Ovary (tissue), 9 donors: Measurements from ENCODE around the gene WDR26. TPM values are rescaled to one million over a fixed set of nuclear protein-coding genes. Genes with fewer than 3 reads are reported as not detected.
"Not testable (repeated sequence)": the region's sequence is repeated elsewhere in the genome, so short reads cannot be mapped to it uniquely, and the experiment has no call there.

Source experiments
- DNase-seq, 5 donors: peaks; one replicate each; pipeline ENCODE4 v3.0.0-alpha.2; 2019 to 2020
- H3K27ac ChIP-seq, 2 donors: fragments of 200-600 bp; one replicate each; pipeline versions ENCODE4 v1.5.1 to v1.8.0; 2019 to 2022
- H3K27me3 ChIP-seq: fragments of 200-600 bp; one replicate; pipeline ENCODE4 v1.8.0; 2022
- H3K36me3 ChIP-seq: fragments of 200-600 bp; sonication (generic); one replicate; pipeline ENCODE4 v1.5.1; 2019
- H3K4me1 ChIP-seq: one replicate; pipeline ENCODE4 v1.8.1; 2013; ENCODE audit warnings: mild to moderate bottlenecking, moderate library complexity; ENCODE audit not compliant: insufficient read depth
- H3K4me3 ChIP-seq: fragments of 200-600 bp; sonication (generic); one replicate; pipeline ENCODE4 v1.5.1; 2017
- H3K9me3 ChIP-seq, 2 donors: fragments of 200-600 bp in 1 of 2; sonication (generic) in 1 of 2; one replicate each; pipeline versions ENCODE4 v1.5.1 to v1.8.1; 2013 to 2019; ENCODE audit warnings: mild to moderate bottlenecking in 1 of 2, moderate library complexity in 1 of 2
- EP300 ChIP-seq: sonication (generic); formaldehyde crosslinking; IDR thresholded peaks from one replicate; pipeline ENCODE4 v1.6.1; 2017; ENCODE audit warnings: antibody characterized with exemption
- POLR2A ChIP-seq: fragments of 450-650 bp; IDR thresholded peaks from one replicate; pipeline ENCODE4 v1.6.1; 2017; ENCODE audit warnings: antibody characterized with exemption, mild to moderate bottlenecking, moderate library complexity
- WGBS, 3 donors: extraction: QIAGEN DNeasy Blood & Tissue Kit in 1 of 3; methylation state at CpG; one replicate each; pipeline versions ENCODE4 v1.1.5 to v1.1.7; 2013 to 2017; 5-methylcytosine and 5-hydroxymethylcytosine counted together
- intact Hi-C, 4 donors: fragments of 100-400 bp; cut with DNase I; formaldehyde crosslinking; loops; one replicate each; pipeline versions ENCODE4 v1.11.0 to v1.15.1; 2022 to 2023
- polyA plus RNA-seq, 2 donors: library from polyadenylated mRNA; stranded (reverse); fragments of 200-250 nt in 1 of 2; fragments of 350-450 nt in 1 of 2; fragmentation: Illumina TruSeq in 1 of 2; extraction: RNeasy Lipid Tissue Mini Kit (QIAGEN cat#74804) in 1 of 2; gene quantifications; one replicate each; pipeline ENCODE4 v1.2.3, GENCODE V29; 2013 to 2014
- total RNA-seq, 7 donors: library from RNA; depleted of rRNA in 2 of 7; stranded (reverse); fragments of >200 nt in 2 of 7; fragmentation: NEBNext Ultra II Directional in 3 of 7; extraction: Animal tissue kit (Norgen Biotek cat#: 25700) in 3 of 7; gene quantifications; one replicate each; pipeline versions ENCODE4 v1.1.0 to v1.2.4, GENCODE V29; 2016 to 2023
- TF ChIP-seq, protein P1 (sequence below), 3 donors: fragments of 450-650 bp in 2 of 3; fragments of 200-600 bp in 1 of 3; IDR thresholded peaks; one replicate each; pipeline versions ENCODE4 v1.5.1 to v1.8.0; 2016 to 2022; ENCODE audit warnings: antibody characterized with exemption in 3 of 3, mild to moderate bottlenecking in 1 of 3
- donor health status: DM: no; HTN: no; CAD: no; lungs with moderate emphysema.
- donor health status: DM: no; HTN: no; CAD: no.
- donor health status: Bipolar disorder and iron deficiency.
- donor health status: DM: yes; HTN: yes; CAD: no.
- donor health status: DM: no; HTN: no; CAD: no.
- donor health status: DM: yes; HTN: yes; CAD: no.

Gene WDR26
- total and polyA plus RNA-seq, 9 donors = 28.5 to 66.5 (median 56.5) TPM

DNA sequence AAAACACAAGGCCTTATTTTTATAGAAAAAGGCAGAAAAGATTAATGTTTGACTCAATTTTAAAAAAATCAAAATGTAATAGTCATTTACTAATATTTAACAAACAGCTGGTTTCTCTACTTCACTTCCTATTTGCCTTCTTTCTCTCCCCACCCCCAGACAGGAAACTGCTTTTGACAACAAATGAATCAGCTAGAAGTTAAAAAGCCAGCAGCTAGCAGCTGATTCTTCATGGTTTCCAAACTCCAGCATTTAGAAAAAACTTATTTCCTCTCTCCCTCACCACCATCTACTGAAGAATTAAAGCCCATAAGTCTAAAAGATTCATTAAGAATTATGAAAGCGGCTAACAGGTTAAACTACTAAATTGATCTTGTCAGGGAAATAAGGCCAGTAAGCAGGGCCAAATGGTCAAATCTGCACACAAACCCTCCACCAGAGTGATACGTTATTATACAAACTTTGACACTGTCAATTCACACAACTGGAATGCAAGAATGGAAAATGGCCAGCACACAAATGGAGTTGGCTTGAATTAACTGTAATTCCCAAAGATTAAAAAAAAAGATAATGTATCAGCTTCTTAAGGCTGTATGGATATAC, 4.0 kb downstream of the WDR26 start:
- intact Hi-C loops = no loop called here

DNA sequence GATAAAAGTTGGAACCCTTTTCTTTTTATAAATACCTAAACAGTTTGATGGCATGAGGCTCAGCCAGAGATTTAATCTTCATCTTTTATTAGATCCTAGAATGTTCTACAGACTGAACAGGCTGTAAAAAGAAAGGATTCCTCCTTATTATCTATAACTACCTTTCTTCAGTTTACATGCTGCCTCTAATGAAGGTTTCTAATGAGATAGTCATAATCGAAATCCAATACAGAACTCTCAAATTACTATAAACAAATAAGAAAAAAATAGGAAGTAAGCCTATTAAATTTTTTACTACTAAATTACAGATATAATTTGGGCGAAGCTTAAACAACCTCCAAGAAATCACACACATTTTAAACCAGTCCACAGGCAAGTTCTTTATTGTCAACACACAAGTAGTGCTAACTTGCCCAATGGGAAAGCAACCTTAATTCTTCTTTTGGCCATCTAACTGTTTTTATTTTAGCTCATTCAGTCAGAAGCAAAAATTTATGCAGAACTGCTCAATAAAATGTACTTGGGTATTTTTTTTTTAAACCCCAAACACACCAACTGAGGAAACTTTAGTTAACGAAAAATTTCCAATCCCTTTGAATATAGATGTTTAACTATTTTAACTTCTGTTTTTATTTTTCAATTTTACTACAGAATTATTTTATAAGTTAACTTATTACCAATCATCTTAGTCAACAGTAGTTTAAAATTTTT, 4.8 kb downstream of the WDR26 start:
- no peak for DNase-seq
- H3K9me3 ChIP-seq = no peaks in the 10 kb centered on the region
- 53 to 67% (median 55%) methylated on average over 3 of the region's 3 CpGs for WGBS, 3 donors
- no peak for TF ChIP-seq POLR2A
- TF ChIP-seq, protein P1, sequence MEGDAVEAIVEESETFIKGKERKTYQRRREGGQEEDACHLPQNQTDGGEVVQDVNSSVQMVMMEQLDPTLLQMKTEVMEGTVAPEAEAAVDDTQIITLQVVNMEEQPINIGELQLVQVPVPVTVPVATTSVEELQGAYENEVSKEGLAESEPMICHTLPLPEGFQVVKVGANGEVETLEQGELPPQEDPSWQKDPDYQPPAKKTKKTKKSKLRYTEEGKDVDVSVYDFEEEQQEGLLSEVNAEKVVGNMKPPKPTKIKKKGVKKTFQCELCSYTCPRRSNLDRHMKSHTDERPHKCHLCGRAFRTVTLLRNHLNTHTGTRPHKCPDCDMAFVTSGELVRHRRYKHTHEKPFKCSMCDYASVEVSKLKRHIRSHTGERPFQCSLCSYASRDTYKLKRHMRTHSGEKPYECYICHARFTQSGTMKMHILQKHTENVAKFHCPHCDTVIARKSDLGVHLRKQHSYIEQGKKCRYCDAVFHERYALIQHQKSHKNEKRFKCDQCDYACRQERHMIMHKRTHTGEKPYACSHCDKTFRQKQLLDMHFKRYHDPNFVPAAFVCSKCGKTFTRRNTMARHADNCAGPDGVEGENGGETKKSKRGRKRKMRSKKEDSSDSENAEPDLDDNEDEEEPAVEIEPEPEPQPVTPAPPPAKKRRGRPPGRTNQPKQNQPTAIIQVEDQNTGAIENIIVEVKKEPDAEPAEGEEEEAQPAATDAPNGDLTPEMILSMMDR (IDR thresholded peaks at IDR 0.05) = no peak
- no peak for TF ChIP-seq EP300
- H3K4me1 ChIP-seq = peaks cover 6% of the 10 kb centered on the region
- no peaks in the 10 kb centered on the region for H3K36me3 ChIP-seq
- intact Hi-C loops = no loop called here
- no peaks in the 10 kb centered on the region for H3K27me3 ChIP-seq
- H3K27ac ChIP-seq = no peak overlapping the region
- no peak overlapping the region for H3K4me3 ChIP-seq

More for the DNA sequence above, 4.0 kb downstream of the WDR26 start:
- no peak for DNase-seq
- no peaks in the 10 kb centered on the region for H3K36me3 ChIP-seq
- H3K9me3 ChIP-seq = no peaks in the 10 kb centered on the region
- no peaks in the 10 kb centered on the region for H3K27me3 ChIP-seq
- H3K27ac ChIP-seq = no peak overlapping the region
- H3K4me3 ChIP-seq = no peak overlapping the region
- TF ChIP-seq, protein P1 (IDR thresholded peaks at IDR 0.05) = no peak
- TF ChIP-seq EP300 (no peak), POLR2A (no peak)
- H3K4me1 ChIP-seq = peaks cover 6% of the 10 kb centered on the region
- WGBS, 3 donors = 19 to 30% (median 26%) methylated on average over 2 of the region's 2 CpGs

DNA sequence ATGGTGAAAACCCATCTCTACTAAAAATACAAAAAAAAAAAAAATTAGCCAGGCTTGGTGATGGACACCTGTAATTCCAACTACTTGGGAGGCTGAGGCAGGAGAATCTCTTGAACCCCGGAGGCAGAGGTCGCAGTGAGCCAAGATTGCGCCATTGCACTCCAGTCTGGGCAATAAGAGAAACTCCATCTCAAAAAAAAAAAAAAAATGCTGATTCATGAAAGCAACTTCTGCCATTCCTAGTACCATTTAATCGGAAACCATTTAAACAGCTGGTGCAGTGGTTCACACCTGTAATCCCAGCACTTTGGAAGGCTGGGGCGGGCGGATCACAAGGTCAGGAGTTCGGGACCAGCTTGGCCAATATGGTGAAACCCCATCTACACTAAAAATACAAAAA, 5.9 kb downstream of the WDR26 start:
- H3K27me3 ChIP-seq, H3K4me3 ChIP-seq, H3K9me3 ChIP-seq, DNase-seq, H3K27ac ChIP-seq, H3K4me1 ChIP-seq, intact Hi-C loops, H3K36me3 ChIP-seq: not testable (repeated sequence)
- WGBS, 3 donors = 90 to 97% (median 95%) methylated on average over 7 of the region's 7 CpGs

DNA sequence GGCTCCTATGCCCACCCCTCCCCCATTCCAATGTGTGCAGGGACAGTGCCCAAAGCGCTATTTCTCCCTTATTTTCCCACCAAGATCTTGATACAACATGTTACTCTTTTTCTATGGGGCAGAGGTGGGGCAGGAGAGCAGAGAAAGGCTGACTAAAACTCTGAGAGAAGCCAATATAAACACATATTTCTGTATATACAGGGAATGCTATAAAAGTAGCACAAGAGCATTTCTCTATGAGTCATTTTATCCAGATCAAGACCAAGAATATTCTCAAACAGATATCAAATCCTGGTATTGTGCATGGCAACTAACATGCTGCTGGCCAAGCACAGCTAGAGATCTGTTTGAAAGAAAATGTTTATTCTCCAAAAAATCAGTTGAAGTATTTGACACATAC, 7.3 kb downstream of the WDR26 start:
- Histone ChIP-seq H3K4me1 (peaks cover 6% of the 10 kb centered on the region), H3K4me3 (no peak overlapping the region), H3K27me3 (no peaks in the 10 kb centered on the region), H3K9me3 (no peaks in the 10 kb centered on the region), H3K27ac (no peak overlapping the region), H3K36me3 (no peaks in the 10 kb centered on the region)
- no peak for DNase-seq
- intact Hi-C loops = no loop called here
- TF ChIP-seq, protein P1 (IDR thresholded peaks at IDR 0.05) = no peak
- TF ChIP-seq POLR2A (no peak), EP300 (no peak)
- WGBS, 3 donors = 81 to 89% (median 85%) methylated on average over 1 of the region's 1 CpG

DNA sequence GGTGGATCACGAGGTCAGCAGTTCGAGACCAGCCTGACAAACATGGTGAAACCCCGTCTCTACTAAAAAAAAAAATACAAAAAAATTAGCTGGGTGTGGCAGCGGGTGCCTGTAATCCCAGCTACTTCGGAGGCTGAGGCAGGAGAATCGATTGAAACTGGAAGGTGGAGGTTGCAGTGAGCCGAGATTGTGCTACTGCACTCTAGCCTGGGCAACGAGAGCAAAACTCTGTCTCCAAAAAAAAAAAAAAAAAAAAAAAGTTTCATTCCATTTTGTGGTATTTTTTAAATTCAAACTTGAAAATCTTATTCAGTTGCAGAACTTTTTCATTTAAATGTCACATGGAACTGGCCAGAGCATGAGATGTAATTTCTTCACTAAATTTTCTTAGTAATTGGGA, 7.7 kb downstream of the WDR26 start:
- DNase-seq, H3K27ac ChIP-seq, H3K4me3 ChIP-seq, H3K9me3 ChIP-seq, intact Hi-C loops, H3K4me1 ChIP-seq, H3K27me3 ChIP-seq, H3K36me3 ChIP-seq: not testable (repeated sequence)
- 81 to 92% (median 92%) methylated on average over 8 of the region's 8 CpGs for WGBS, 3 donors
